HepG2 (cell line): Measurements from ENCODE around the gene PTPRH. TPM values are rescaled to one million over a fixed set of nuclear protein-coding genes. Genes with fewer than 3 reads are reported as not detected.

ENCODE experiments used
- ATAC-seq: fragments of 200-7000 bp; cut with Tn5 transposase; 3 replicates; pipeline ENCODE4 v1.9.1; 2020; ENCODE audit warnings: mild to moderate bottlenecking, moderate library complexity
- BruUV-seq: library from RNA; stranded (reverse); fragments of 400-500 nt; replicated peaks from 2 replicates; lab custom pipeline; 2021; lab: Mats Ljungman, UMichigan
- CTCF ChIA-PET: fragments of 300-600 bp; formaldehyde crosslinking; extraction: SDS; loops from one replicate; lab custom pipeline; 2021; ENCODE audit warnings: low total read pairs, inconsistent platforms, low intra/inter-chr PET ratio; lab: Yijun Ruan, JAX
- POLR2A ChIA-PET: fragments of 350-600 bp; sonication (Branson Sonifier 250); formaldehyde crosslinking; loops from one replicate; lab custom pipeline; 2020; ENCODE audit warnings: antibody characterized with exemption, inconsistent platforms; lab: Yijun Ruan, JAX
- DNase-seq: peaks from one replicate; pipeline ENCODE4 v3.0.0-alpha.2; 2015; ENCODE audit warnings: low spot score
- FAIRE-seq: peaks from 3 replicates; lab custom pipeline; 2011; peaks lifted over from hg19 to GRCh38; lab: Jason Lieb, UNC
- H2AFZ ChIP-seq: one replicate; pipeline ENCODE4 v1.6.1; 2011; ENCODE audit warnings: low read length, inconsistent platforms
- H3K27ac ChIP-seq: fragments of 300-600 bp; 3 replicates; pipeline ENCODE4 v1.8.0; 2011; ENCODE audit warnings: mixed run types, mild to moderate bottlenecking, mixed read lengths, low read length, inconsistent platforms; ENCODE audit not compliant: insufficient read depth; ENCODE audit errors: extremely low read length
- H3K27me3 ChIP-seq, 2 experiments: fragments of 200-600 bp in 1 of 2; 2 replicates in 1 of 2; 3 replicates in 1 of 2; pipeline versions ENCODE4 v1.6.0 to v1.8.0; 2011; ENCODE audit warnings: low read length in 2 of 2, mild to moderate bottlenecking in 2 of 2, moderate library complexity in 2 of 2, inconsistent platforms in 1 of 2; ENCODE audit not compliant: insufficient read depth in 2 of 2, control insufficient read depth in 1 of 2
- H3K36me3 ChIP-seq, 2 experiments: fragments of 200-600 bp in 1 of 2; replicated peaks in 1 of 2; 2 replicates in 1 of 2; 3 replicates in 1 of 2; pipeline versions ENCODE4 v1.5.1 to v1.8.0; 2011; ENCODE audit warnings: low read length in 2 of 2, inconsistent platforms in 1 of 2; ENCODE audit not compliant: insufficient read depth in 2 of 2, control insufficient read depth in 1 of 2
- H3K4me1 ChIP-seq: 2 replicates; pipeline ENCODE4 v1.5.1; 2012; ENCODE audit warnings: low read length, inconsistent platforms; ENCODE audit not compliant: insufficient read depth
- H3K4me2 ChIP-seq: 2 replicates; pipeline ENCODE4 v1.6.0; 2011; ENCODE audit warnings: low read depth, low read length, inconsistent platforms
- H3K4me3 ChIP-seq, 3 experiments: fragments of 200-600 bp in 1 of 3; sonication (generic), shearing (Covaris generic) in 1 of 3; replicated peaks in 1 of 3; 2 replicates each; pipeline ENCODE4 v1.5.1; 2011 to 2016; ENCODE audit warnings: low read length in 3 of 3, inconsistent platforms in 2 of 3, low read depth in 2 of 3, mild to moderate bottlenecking in 2 of 3, control low read depth in 1 of 3, mixed read lengths in 1 of 3; ENCODE audit not compliant: insufficient read depth in 1 of 3
- H3K79me2 ChIP-seq: one replicate; pipeline ENCODE4 v1.6.1; 2011; ENCODE audit warnings: low read length, inconsistent platforms; ENCODE audit not compliant: insufficient read depth
- H3K9ac ChIP-seq: 2 replicates; pipeline ENCODE4 v1.6.0; 2011; ENCODE audit warnings: mild to moderate bottlenecking, low read depth, low read length, inconsistent platforms; ENCODE audit not compliant: insufficient read depth
- H3K9me3 ChIP-seq: 2 replicates; pipeline ENCODE4 v1.5.1; 2012; ENCODE audit warnings: mild to moderate bottlenecking, low read length
- H4K20me1 ChIP-seq: 2 replicates; pipeline ENCODE4 v1.6.0; 2011; ENCODE audit warnings: inconsistent platforms, mild to moderate bottlenecking, low read length, moderate library complexity; ENCODE audit not compliant: insufficient read depth
- CBX1 ChIP-seq: IDR thresholded peaks from one replicate; pipeline ENCODE4 v1.6.1; 2016; ENCODE audit warnings: antibody characterized with exemption, low read depth
- CENPX ChIP-seq: sonication (generic); formaldehyde crosslinking; IDR thresholded peaks from 2 replicates; pipeline ENCODE4 v1.9.0; 2021; ENCODE audit warnings: mild to moderate bottlenecking, missing genetic modification reagents, moderate library complexity
- ERF ChIP-seq: IDR thresholded peaks from 2 replicates; pipeline ENCODE4 v1.6.1; 2018; ENCODE audit warnings: missing biosample characterization, missing genetic modification reagents
- FOXC1 ChIP-seq: sonication (generic); formaldehyde crosslinking; IDR thresholded peaks from 2 replicates; pipeline ENCODE4 v1.8.0; 2022; ENCODE audit warnings: mild to moderate bottlenecking, missing genetic modification reagents, borderline replicate concordance
- HNF1A ChIP-seq, 2 experiments: sonication (generic) in 1 of 2; formaldehyde crosslinking in 1 of 2; IDR thresholded peaks; 2 replicates each; pipeline versions ENCODE4 v1.4.0 to v1.6.1; 2016 to 2020; ENCODE audit warnings: borderline replicate concordance in 1 of 2, low read depth in 1 of 2, mild to moderate bottlenecking in 1 of 2, missing genetic modification reagents in 1 of 2
- HOXD1 ChIP-seq: sonication (generic); formaldehyde crosslinking; IDR thresholded peaks from 2 replicates; pipeline ENCODE4 v1.5.0; 2020; ENCODE audit warnings: missing genetic modification reagents
- ISL2 ChIP-seq: sonication (generic); formaldehyde crosslinking; IDR thresholded peaks from 2 replicates; pipeline ENCODE4 v1.5.0; 2020; ENCODE audit warnings: missing genetic modification reagents
- MYPOP ChIP-seq: sonication (generic); formaldehyde crosslinking; IDR thresholded peaks from 2 replicates; pipeline ENCODE4 v1.8.1; 2023; ENCODE audit warnings: mild to moderate bottlenecking, moderate library complexity, missing genetic modification reagents
- NR3C1 ChIP-seq: sonication (generic); formaldehyde crosslinking; IDR thresholded peaks from 2 replicates; pipeline ENCODE4 v1.4.0; 2020; ENCODE audit warnings: missing genetic modification reagents
- SIN3B ChIP-seq: fragments of 150-350 bp; IDR thresholded peaks from 2 replicates; pipeline ENCODE4 v1.6.1; 2014; ENCODE audit warnings: low read length
- TBP ChIP-seq: sonication (generic); formaldehyde crosslinking; IDR thresholded peaks from 2 replicates; pipeline ENCODE4 v1.5.0; 2020; ENCODE audit warnings: missing genetic modification reagents
- THAP11 ChIP-seq: IDR thresholded peaks from 2 replicates; pipeline ENCODE4 v1.6.1; 2016; ENCODE audit warnings: missing biosample characterization, missing genetic modification reagents
- ZKSCAN5 ChIP-seq: sonication (generic); formaldehyde crosslinking; IDR thresholded peaks from 2 replicates; pipeline ENCODE4 v1.5.1; 2020; ENCODE audit warnings: mild to moderate bottlenecking, missing genetic modification reagents
- ZNF143 ChIP-seq: sonication (generic); formaldehyde crosslinking; IDR thresholded peaks from 2 replicates; pipeline ENCODE4 v1.4.0; 2020; ENCODE audit warnings: missing genetic modification reagents
- ZNF350 ChIP-seq: sonication (generic); formaldehyde crosslinking; IDR thresholded peaks from 2 replicates; pipeline ENCODE4 v1.4.0; 2020; ENCODE audit warnings: mild to moderate bottlenecking, low read depth, missing genetic modification reagents, borderline replicate concordance
- ZNF574 ChIP-seq: sonication (generic); formaldehyde crosslinking; IDR thresholded peaks from 2 replicates; pipeline ENCODE4 v1.4.0; 2020; ENCODE audit warnings: missing genetic modification reagents
- ZNF883 ChIP-seq: sonication (generic); formaldehyde crosslinking; IDR thresholded peaks from 2 replicates; pipeline ENCODE4 v1.5.1; 2020; ENCODE audit warnings: mild to moderate bottlenecking, missing genetic modification reagents; ENCODE audit errors: not compliant biosample characterization
- WGBS: methylation state at CpG from one replicate; pipeline ENCODE4 v1.1.6; 2017; ENCODE audit warnings: low lambda C conversion rate; 5-methylcytosine and 5-hydroxymethylcytosine counted together
- in situ Hi-C: cut with HindIII; loops from 2 replicates; pipeline ENCODE4 v1.10.0; 2017; ENCODE audit warnings: low pct_unique_long_range_greater_than_20kb; ENCODE audit not compliant: extremely low pct_ligation_motif_present
- intact Hi-C: fragments of 100-400 bp; cut with micrococcal nuclease; formaldehyde crosslinking; loops from one replicate; pipeline ENCODE4 v1.10.0; 2022; ENCODE audit not compliant: unreplicated experiment
- polyA plus RNA-seq, 8 experiments: library from polyadenylated mRNA; depleted of rRNA in 3 of 8; stranded (reverse) in 7 of 8; unstranded in 1 of 8; fragments of >200 nt; fragmentation: Illumina TruSeq in 4 of 8; extraction: Trizol in 4 of 8; gene quantifications; 2 replicates each; pipeline versions ENCODE4 v1.2.1 to v1.2.3, GENCODE V29; 2011 to 2016; ENCODE audit warnings: low read depth in 4 of 8, missing spikeins in 1 of 8, mixed read lengths in 1 of 8; ENCODE audit not compliant: insufficient read depth in 1 of 8
- total RNA-seq, 5 experiments: library from RNA; depleted of rRNA; stranded (reverse); fragments of >200 nt; fragmentation: Illumina TruSeq; extraction: Trizol; gene quantifications; 2 replicates each; pipeline ENCODE4 v1.2.3, GENCODE V29; 2016; ENCODE audit warnings: low read depth in 1 of 5

Gene PTPRH
- total and polyA plus RNA-seq, 2 of the 13 experiments (the other 11 are each of a cell fraction or from before 2014, with no cell fraction given): 14.7 to 125 TPM

- intact Hi-C loops: no loop called here
- BruUV-seq: no TSS peak
- Histone ChIP-seq H3K4me2 (peak overlapping the region; percentile 80), H3K36me3 (no peaks in the 10 kb centered on the region), H3K27me3 (peaks cover 0 to 7% of the 10 kb centered on the region in 2 experiments; a peak in 1 of 5 replicates), H3K27ac (no peak overlapping the region), H3K79me2 (no peaks in the 10 kb centered on the region), H3K4me1 (peaks cover 8% of the 10 kb centered on the region), H3K9me3 (no peaks in the 10 kb centered on the region), H3K9ac (no peak overlapping the region), H4K20me1 (no peaks in the 10 kb centered on the region), H3K4me3 (peak overlapping the region; percentile 50 to 78 (median 63); a peak in 5 of 6 replicates), H2AFZ (no peak overlapping the region)
- WGBS: 2% methylated on average over 16 of the region's 34 CpGs
- peak; percentile 85 for DNase-seq
- FAIRE-seq: peak; percentile 83
- ChIA-PET POLR2A (interaction anchor here (1.2 to 3.3 kb wide), 4 partner anchors 41 to 241 kb away, joined by 3 to 16 read pairs (median 6); partner anchors contain the start of genes KMT5C and UBE2S), CTCF (interaction anchor here (1.5 kb wide), 1 partner anchor 25 kb away, joined by 4 read pairs; no protein-coding TSS in a partner anchor)
- in situ Hi-C loops: no loop called here
- peak; percentile 88 for ATAC-seq
- no peak for TF ChIP-seq CBX1
- no peak for TF ChIP-seq FOXC1 (CRISPR knock-in tag)
- peak; percentile 89 for TF ChIP-seq MYPOP (CRISPR knock-in tag)
- TF ChIP-seq HNF1A (IDR thresholded peaks at IDR 0.05; ENCODE audit: low read depth): no peak
- TF ChIP-seq HNF1A (CRISPR knock-in tag; IDR thresholded peaks at IDR 0.05; ENCODE audit: borderline replicate concordance): no peak
- 0 out of 2 replicates have a peak, but pooled peaks have one; percentile 10 for TF ChIP-seq ISL2 (CRISPR knock-in tag)
- TF ChIP-seq CENPX (CRISPR knock-in tag): no peak
- TF ChIP-seq ZKSCAN5: no peak
- TF ChIP-seq ZNF883 (CRISPR knock-in tag): no peak
- peak; percentile 93 for TF ChIP-seq ZNF574
- peak; percentile 98 for TF ChIP-seq ZNF143 (CRISPR knock-in tag)
- 0 out of 2 replicates have a peak, but pooled peaks have one; percentile 47 for TF ChIP-seq HOXD1
- TF ChIP-seq ZNF350 (CRISPR knock-in tag): peak; percentile 17; the same call in 1 of the 2 replicates
- 0 out of 2 replicates have a peak, but pooled peaks have one; percentile 35 for TF ChIP-seq TBP (CRISPR knock-in tag)
- 0 out of 2 replicates have a peak, but pooled peaks have one; percentile 58 for TF ChIP-seq ERF (CRISPR knock-in tag)
- TF ChIP-seq THAP11 (CRISPR knock-in tag): peak; percentile 97
- TF ChIP-seq NR3C1 (CRISPR knock-in tag): no peak
- no peak for TF ChIP-seq SIN3B
Observed at GRCh38 chr19:55165952-55166529, 43.3 kb downstream of the PTPRH start.
